Stimulated activated CD8-positive, alpha-beta memory T cell treated with anti-CD3 and anti-CD28 coated beads, Interleukin-12 subunit alpha, Interleukin-12 subunit beta, amount 100 ng/mL, for 4 hours (primary cell): ENCODE results near the gene FLT4.

ENCODE experiments used
- DNase-seq: peaks from one replicate; pipeline ENCODE4 v3.0.0-alpha.2; 2020; ENCODE audit warnings: low read depth

FLT4 gene

GRCh38 chr5:180590543-180591310, 58.7 kb downstream of the FLT4 start:
- no peak for DNase-seq

- DNase-seq = no peak
These were observed 59.4 kb downstream of the FLT4 start for GRCh38 chr5:180589771-180590542.

- no peak for DNase-seq
These were observed 62.5 kb downstream of the FLT4 start for GRCh38 chr5:180586870-180587269.

- DNase-seq = no peak
These were observed 63.2 kb downstream of the FLT4 start for GRCh38 chr5:180586204-180586603.

- no peak for DNase-seq
These were observed 65.7 kb downstream of the FLT4 start for GRCh38 chr5:180583738-180584137.

GRCh38 chr5:180580681-180581080, 68.7 kb downstream of the FLT4 start:
- no peak for DNase-seq

- DNase-seq = no peak
These were observed 73.8 kb downstream of the FLT4 start for GRCh38 chr5:180575571-180575970.

GRCh38 chr5:180568914-180569313, 80.5 kb downstream of the FLT4 start:
- no peak for DNase-seq

GRCh38 chr5:180563994-180564393, 85.4 kb downstream of the FLT4 start:
- no peak for DNase-seq

GRCh38 chr5:180558232-180558631, 91.2 kb downstream of the FLT4 start:
- no peak for DNase-seq

- DNase-seq = no peak
These were observed 92.1 kb downstream of the FLT4 start for GRCh38 chr5:180557217-180557809.

GRCh38 chr5:180555168-180555921, 94.1 kb downstream of the FLT4 start:
- no peak for DNase-seq

GRCh38 chr5:180553530-180553929, 95.9 kb downstream of the FLT4 start:
- no peak for DNase-seq
